Stimulated activated CD4-positive, alpha-beta T cell treated with anti-CD3 and anti-CD28 coated beads, Interleukin-12 subunit alpha, Interleukin-12 subunit beta, amount 100 ng/mL, for 48 hours (primary cell): ENCODE results near the gene PDE6B.
"Not testable (repeated sequence)": the region's sequence is repeated elsewhere in the genome, so short reads cannot be mapped to it uniquely, and the experiment has no call there.

Experiments used
- DNase-seq, 3 donors: peaks; one replicate each; pipeline ENCODE4 v3.0.0-alpha.2; 2020; ENCODE audit warnings: low read depth in 2 of 3, low spot score in 1 of 3

Gene PDE6B

GRCh38 chr4:683247-683897 lies 58.0 kb downstream of the PDE6B start:
- DNase-seq: no peak

- no peak for DNase-seq
These were observed 58.7 kb downstream of the PDE6B start for GRCh38 chr4:683982-684622.

GRCh38 chr4:684623-685327 lies 59.4 kb downstream of the PDE6B start:
- no peak for DNase-seq

GRCh38 chr4:685679-686412 lies 60.5 kb downstream of the PDE6B start:
- no peak for DNase-seq

- DNase-seq: no peak
These were observed 61.2 kb downstream of the PDE6B start for GRCh38 chr4:686413-687040.

- DNase-seq: no peak
These were observed 61.9 kb downstream of the PDE6B start for GRCh38 chr4:687048-687970.

GRCh38 chr4:687971-688853 lies 62.8 kb downstream of the PDE6B start:
- DNase-seq: no peak

GRCh38 chr4:688854-689681 lies 63.7 kb downstream of the PDE6B start, which contains the start of gene SLC49A3:
TSS of gene SLC49A3 (minus strand) at chr4:689151. CDS start at chr4:689127, 24 bp downstream.
- DNase-seq: no peak

GRCh38 chr4:689723-690122 lies 64.3 kb downstream of the PDE6B start:
- no peak for DNase-seq

GRCh38 chr4:692771-693554 lies 67.6 kb downstream of the PDE6B start:
- no peak for DNase-seq

- not testable (repeated sequence) for DNase-seq
These were observed 69.1 kb downstream of the PDE6B start for GRCh38 chr4:694341-694940.

- DNase-seq: no peak
These were observed 74.6 kb downstream of the PDE6B start for GRCh38 chr4:699816-700580.

- DNase-seq: no peak
These were observed 75.4 kb downstream of the PDE6B start for GRCh38 chr4:700587-701264.

GRCh38 chr4:702618-703048 lies 77.3 kb downstream of the PDE6B start:
- no peak for DNase-seq

GRCh38 chr4:703336-704197 lies 78.2 kb downstream of the PDE6B start:
- no peak for DNase-seq
